Measurements from ENCODE around the gene C12orf54. TPM values are rescaled to one million over a fixed set of nuclear protein-coding genes. Genes with fewer than 3 reads are reported as not detected.

Gene C12orf54
- total RNA-seq, 4 donors from 2014 or later, result not detected

DNA sequence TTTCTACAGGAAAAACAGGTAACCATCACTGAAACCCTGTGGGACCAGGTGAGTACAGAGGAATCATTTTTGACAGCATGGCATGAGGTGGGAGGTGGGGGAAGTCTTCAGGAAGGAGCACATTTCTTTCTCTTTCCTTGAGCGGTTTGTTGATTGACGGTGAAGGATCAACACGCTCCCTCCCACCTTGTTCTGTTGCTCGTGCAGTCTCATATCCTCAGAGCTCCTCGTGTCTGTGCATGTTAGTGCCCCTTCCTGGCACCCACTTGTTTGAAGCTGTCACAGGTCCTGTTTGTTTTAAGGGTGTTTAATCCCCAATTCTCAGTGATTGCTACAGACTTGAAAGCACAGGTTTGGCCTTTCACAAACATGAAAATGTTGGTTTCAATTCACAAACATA, 4.4 kb downstream of the C12orf54 start:
- TF ChIP-seq, protein P1, sequence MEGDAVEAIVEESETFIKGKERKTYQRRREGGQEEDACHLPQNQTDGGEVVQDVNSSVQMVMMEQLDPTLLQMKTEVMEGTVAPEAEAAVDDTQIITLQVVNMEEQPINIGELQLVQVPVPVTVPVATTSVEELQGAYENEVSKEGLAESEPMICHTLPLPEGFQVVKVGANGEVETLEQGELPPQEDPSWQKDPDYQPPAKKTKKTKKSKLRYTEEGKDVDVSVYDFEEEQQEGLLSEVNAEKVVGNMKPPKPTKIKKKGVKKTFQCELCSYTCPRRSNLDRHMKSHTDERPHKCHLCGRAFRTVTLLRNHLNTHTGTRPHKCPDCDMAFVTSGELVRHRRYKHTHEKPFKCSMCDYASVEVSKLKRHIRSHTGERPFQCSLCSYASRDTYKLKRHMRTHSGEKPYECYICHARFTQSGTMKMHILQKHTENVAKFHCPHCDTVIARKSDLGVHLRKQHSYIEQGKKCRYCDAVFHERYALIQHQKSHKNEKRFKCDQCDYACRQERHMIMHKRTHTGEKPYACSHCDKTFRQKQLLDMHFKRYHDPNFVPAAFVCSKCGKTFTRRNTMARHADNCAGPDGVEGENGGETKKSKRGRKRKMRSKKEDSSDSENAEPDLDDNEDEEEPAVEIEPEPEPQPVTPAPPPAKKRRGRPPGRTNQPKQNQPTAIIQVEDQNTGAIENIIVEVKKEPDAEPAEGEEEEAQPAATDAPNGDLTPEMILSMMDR (IDR thresholded peaks at IDR 0.05; ENCODE audit: low read depth), result no peak

DNA sequence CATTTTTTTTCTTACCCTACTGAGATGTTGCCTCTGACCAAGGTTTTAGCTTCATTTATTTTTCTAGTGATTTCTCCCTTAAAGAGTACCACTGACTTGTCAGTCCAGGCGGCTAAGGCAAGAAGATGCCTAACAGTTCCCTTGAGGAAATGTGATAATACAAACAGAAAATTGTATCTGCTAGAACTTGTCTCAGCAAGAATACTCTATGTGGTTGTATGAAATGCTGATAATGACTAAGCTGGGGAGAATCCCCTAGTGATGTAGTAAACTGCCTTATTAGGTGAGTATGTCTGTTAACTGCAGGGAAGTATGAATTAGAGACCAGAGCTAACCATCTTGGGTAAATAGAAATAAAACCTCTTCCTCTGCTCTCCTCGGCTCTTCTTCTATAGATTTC, 6.7 kb downstream of the C12orf54 start:
- TF ChIP-seq, protein P1 (IDR thresholded peaks at IDR 0.05; ENCODE audit: low read depth), result no peak

DNA sequence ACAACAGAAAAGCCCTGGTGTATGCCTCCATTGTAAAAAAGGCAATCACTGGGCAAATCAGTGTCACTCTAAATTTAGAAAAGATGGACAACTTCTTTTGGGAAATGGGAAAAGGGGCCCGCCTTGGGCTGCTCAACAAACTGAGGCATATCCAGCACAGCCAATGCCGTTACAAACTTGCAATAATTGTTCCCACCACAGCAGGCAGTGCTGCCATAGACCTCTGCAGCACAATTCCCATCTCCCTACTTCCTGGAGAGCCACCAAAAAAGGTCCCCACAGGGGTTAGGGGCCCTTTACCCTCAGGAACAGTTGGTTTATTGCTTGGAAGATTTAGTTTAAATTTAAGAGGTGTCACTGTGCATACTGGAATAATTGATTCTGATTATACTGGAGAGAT, 26.7 kb downstream of the C12orf54 start:
- TF ChIP-seq, protein P1 (IDR thresholded peaks at IDR 0.05; ENCODE audit: low read depth), result no peak

DNA sequence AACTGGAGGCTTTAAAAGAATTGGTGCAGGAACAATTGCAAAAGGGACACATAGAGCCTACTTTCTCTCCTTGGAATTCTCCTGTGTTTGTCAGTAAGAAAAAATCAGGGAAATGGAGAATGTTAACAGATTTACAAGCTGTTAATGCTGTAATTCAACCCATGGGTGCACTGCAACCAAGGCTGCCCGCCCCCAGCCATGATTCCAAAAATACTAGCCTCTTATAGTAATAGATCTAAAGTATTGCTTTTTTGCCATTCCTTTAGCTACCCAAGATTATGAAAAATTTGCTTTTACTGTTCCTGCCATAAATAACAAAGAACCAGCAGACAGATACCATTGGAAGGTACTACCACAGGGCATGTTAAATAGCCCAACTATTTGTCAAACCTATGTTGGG, 27.8 kb downstream of the C12orf54 start:
- TF ChIP-seq, protein P1 (IDR thresholded peaks at IDR 0.05; ENCODE audit: low read depth), result no peak

DNA sequence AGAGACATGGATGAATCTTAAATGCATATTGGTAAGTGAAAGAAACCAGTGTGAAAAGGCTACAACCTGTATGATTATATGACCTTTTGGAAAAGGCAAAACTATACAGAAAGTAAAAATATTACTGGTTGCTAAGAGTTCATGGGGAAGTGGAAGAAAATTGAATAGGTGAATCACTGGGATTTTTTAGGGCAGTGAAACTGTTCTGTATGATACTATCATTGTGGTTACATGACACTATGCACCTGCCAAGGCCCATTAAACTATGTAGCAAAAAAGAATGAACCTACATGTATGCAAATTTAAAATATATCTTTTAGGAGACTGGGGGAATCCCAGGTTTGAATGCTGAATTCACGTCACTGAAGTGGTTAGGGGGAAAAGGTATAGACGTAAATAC, 30.6 kb downstream of the C12orf54 start:
- TF ChIP-seq, protein P1 (IDR thresholded peaks at IDR 0.05; ENCODE audit: low read depth), result no peak

DNA sequence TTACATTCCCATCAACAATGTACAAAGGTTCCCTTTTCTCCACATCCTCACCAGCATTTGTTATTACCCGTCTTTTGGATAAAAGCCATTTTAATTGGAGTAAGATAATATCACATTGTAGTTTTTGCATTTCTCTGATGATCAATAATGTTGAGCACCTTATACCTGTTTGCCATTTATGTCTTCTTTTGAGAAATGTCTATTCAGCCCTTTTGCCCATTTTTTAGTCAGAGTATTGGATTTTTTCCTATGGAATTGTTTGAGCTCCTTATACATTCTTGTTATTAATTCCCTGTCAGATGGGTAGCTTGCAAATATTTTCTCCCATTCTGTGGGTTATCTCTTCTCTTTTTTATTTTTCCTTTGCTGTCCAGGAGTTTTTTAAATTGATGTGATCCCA, 32.4 kb downstream of the C12orf54 start:
- TF ChIP-seq, protein P1 (IDR thresholded peaks at IDR 0.05; ENCODE audit: low read depth), result no peak

DNA sequence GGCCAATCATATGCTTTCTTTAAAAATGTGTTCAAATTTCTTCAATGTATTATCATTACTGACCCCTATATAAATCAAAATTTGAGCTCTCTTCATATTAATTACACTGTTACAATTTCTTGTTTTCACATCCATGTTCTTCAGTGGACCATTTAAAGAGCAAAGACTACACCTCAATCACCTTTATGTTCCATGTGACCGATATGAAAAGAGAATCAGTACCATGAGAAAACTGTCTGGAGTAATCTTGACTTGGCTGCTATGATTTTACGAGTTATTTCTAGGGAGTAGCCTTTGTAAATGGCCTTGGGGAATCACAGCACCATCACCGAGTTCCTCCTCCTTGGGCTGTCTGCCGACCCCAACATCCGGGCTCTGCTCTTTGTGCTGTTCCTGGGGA, 43.0 kb downstream of the C12orf54 start, which contains the start of gene OR8S1:
Gene OR8S1, plus strand, starts transcription at position 301 of the 400 bp plus-strand sequence. Its CDS starts 0 bp downstream, at position 301.
- TF ChIP-seq, protein P1 (IDR thresholded peaks at IDR 0.05; ENCODE audit: low read depth), result no peak

Data from subcutaneous adipose tissue (tissue), 4 donors.